ENCODE measurements around the gene TXNRD1. TPM values are rescaled to one million over a fixed set of nuclear protein-coding genes. Genes with fewer than 3 reads are reported as not detected.

The TXNRD1 gene
- total RNA-seq, 4 donors from 2014 or later, result 111 to 140 (median 128) TPM

GRCh38 chr12:104358353-104359003 is 142.9 kb downstream of the TXNRD1 start:
- H3K27ac ChIP-seq, result no peak overlapping the region
- no peaks in the 10 kb centered on the region for H3K27me3 ChIP-seq
- TF ChIP-seq, protein P1, sequence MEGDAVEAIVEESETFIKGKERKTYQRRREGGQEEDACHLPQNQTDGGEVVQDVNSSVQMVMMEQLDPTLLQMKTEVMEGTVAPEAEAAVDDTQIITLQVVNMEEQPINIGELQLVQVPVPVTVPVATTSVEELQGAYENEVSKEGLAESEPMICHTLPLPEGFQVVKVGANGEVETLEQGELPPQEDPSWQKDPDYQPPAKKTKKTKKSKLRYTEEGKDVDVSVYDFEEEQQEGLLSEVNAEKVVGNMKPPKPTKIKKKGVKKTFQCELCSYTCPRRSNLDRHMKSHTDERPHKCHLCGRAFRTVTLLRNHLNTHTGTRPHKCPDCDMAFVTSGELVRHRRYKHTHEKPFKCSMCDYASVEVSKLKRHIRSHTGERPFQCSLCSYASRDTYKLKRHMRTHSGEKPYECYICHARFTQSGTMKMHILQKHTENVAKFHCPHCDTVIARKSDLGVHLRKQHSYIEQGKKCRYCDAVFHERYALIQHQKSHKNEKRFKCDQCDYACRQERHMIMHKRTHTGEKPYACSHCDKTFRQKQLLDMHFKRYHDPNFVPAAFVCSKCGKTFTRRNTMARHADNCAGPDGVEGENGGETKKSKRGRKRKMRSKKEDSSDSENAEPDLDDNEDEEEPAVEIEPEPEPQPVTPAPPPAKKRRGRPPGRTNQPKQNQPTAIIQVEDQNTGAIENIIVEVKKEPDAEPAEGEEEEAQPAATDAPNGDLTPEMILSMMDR (IDR thresholded peaks at IDR 0.05), result peak; percentile 63 to 84 (median 77)
- TF ChIP-seq POLR2A (IDR thresholded peaks at IDR 0.05), result no peak
- peaks cover 0 to 14% (median 0%) of the 10 kb centered on the region in 3 donors for H3K36me3 ChIP-seq
- DNase-seq (ENCODE audit: low spot score in 2 of 2), result peak; percentile 36 to 63
- H3K4me3 ChIP-seq, result no peak overlapping the region
- peaks cover 0 to 9% (median 0%) of the 10 kb centered on the region in 4 donors for H3K9me3 ChIP-seq
- H3K4me1 ChIP-seq, result peaks cover 0 to 5% (median 0%) of the 10 kb centered on the region in 4 donors
- 79 to 84% methylated on average over 5 of the region's 5 CpGs for WGBS, 2 donors

DNA sequence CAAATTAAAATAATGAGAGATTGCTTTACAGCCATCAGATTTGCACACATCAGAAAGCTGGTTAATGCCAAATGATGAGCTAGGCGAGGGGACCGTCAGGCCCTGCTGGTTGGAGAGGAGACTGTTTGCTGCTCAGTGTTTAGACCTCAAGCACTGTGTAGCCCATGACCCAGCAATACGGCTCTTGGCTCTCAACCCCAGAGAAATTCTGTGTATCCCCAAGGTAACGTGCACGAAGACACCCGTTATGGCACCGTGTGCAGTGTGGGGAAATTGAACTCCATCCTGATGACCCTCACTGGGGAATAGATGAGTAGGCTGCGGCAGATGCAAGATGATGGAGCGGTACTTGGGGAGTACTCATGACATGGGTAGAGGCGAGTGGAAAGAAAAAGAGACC is 143.6 kb downstream of the TXNRD1 start:
- Histone ChIP-seq H3K4me3 (no peak overlapping the region), H3K9me3 (peaks cover 0 to 9% (median 0%) of the 10 kb centered on the region in 4 donors), H3K36me3 (peaks cover 0 to 8% (median 0%) of the 10 kb centered on the region in 3 donors), H3K27me3 (no peaks in the 10 kb centered on the region), H3K27ac (no peak overlapping the region), H3K4me1 (peaks cover 0 to 5% (median 0%) of the 10 kb centered on the region in 4 donors)
- no peak for DNase-seq (ENCODE audit: low spot score in 2 of 2)
- WGBS, 2 donors, result 94 to 96% methylated on average over 10 of the region's 10 CpGs
- TF ChIP-seq POLR2A (IDR thresholded peaks at IDR 0.05) (no peak), EP300 (IDR thresholded peaks at IDR 0.05) (no peak)
- TF ChIP-seq, protein P1 (IDR thresholded peaks at IDR 0.05), result no peak

GRCh38 chr12:104360157-104360556 is 144.6 kb downstream of the TXNRD1 start:
- WGBS, 2 donors, result 88 to 92% methylated on average over 3 of the region's 3 CpGs
- Histone ChIP-seq H3K4me3 (no peak overlapping the region), H3K27ac (no peak overlapping the region), H3K9me3 (peaks cover 0 to 9% (median 0%) of the 10 kb centered on the region in 4 donors), H3K36me3 (no peaks in the 10 kb centered on the region), H3K27me3 (no peaks in the 10 kb centered on the region), H3K4me1 (peaks cover 0 to 5% (median 0%) of the 10 kb centered on the region in 4 donors)
- TF ChIP-seq POLR2A (IDR thresholded peaks at IDR 0.05), result no peak
- TF ChIP-seq EP300 (IDR thresholded peaks at IDR 0.05), result no peak
- TF ChIP-seq, protein P1 (IDR thresholded peaks at IDR 0.05), result no peak
- DNase-seq (ENCODE audit: low spot score in 2 of 2), result no peak

- no peaks in the 10 kb centered on the region for H3K36me3 ChIP-seq
- H3K27ac ChIP-seq, result no peak overlapping the region
- TF ChIP-seq EP300 (IDR thresholded peaks at IDR 0.05) (no peak), POLR2A (IDR thresholded peaks at IDR 0.05) (no peak)
- TF ChIP-seq, protein P1 (IDR thresholded peaks at IDR 0.05), result no peak
- peaks cover 0 to 5% (median 0%) of the 10 kb centered on the region in 4 donors for H3K4me1 ChIP-seq
- no peak for DNase-seq (ENCODE audit: low spot score in 2 of 2)
- no peaks in the 10 kb centered on the region for H3K27me3 ChIP-seq
- peaks cover 0 to 9% (median 0%) of the 10 kb centered on the region in 4 donors for H3K9me3 ChIP-seq
- H3K4me3 ChIP-seq, result no peak overlapping the region
- WGBS, 2 donors, result 62 to 66% methylated on average over 5 of the region's 5 CpGs
These were observed 145.6 kb downstream of the TXNRD1 start for GRCh38 chr12:104360983-104361707.

GRCh38 chr12:104365921-104366410 is 150.4 kb downstream of the TXNRD1 start:
- H3K9me3 ChIP-seq, result peaks cover 0 to 11% (median 0%) of the 10 kb centered on the region in 4 donors
- no peaks in the 10 kb centered on the region for H3K36me3 ChIP-seq
- no peak overlapping the region for H3K4me3 ChIP-seq
- H3K27me3 ChIP-seq, result no peaks in the 10 kb centered on the region
- H3K27ac ChIP-seq, result no peak overlapping the region
- TF ChIP-seq, protein P1 (IDR thresholded peaks at IDR 0.05), result no peak
- TF ChIP-seq POLR2A (IDR thresholded peaks at IDR 0.05), result no peak
- TF ChIP-seq EP300 (IDR thresholded peaks at IDR 0.05), result no peak
- no peak for DNase-seq (ENCODE audit: low spot score in 2 of 2)
- WGBS, 2 donors, result 96% methylated on average over 5 of the region's 5 CpGs
- H3K4me1 ChIP-seq, result peaks cover 0 to 5% (median 0%) of the 10 kb centered on the region in 4 donors
